ENCODE data around the gene EIF4A2.

DNA sequence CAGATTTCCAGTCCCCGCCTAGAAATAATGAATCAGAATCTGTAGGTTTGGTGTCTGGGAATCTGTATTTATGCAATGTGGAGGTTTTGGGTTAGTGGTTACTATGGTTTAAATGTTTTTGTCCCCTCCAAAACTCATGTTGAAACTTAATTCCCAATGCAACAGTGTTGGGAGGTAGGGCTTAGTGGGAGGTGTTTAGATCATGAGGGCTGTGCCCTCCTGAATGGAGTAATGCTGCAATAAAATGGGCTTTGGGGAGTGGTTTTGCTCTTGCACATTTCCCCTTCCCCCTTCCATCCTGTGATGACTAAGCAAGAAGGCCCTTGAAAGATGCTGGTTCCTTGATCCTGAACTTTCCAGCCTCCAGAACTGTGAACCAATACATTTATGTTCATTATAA, 32.1 kb downstream of the EIF4A2 start:
- TF ChIP-seq ELF4 (IDR thresholded peaks at IDR 0.05), result no peak
- TF ChIP-seq BHLHE40 (IDR thresholded peaks at IDR 0.05; ENCODE audit: borderline replicate concordance), result no peak
- no peak for TF ChIP-seq LEF1 (IDR thresholded peaks at IDR 0.05; ENCODE audit: borderline replicate concordance)
- no peak for TF ChIP-seq ARNT (IDR thresholded peaks at IDR 0.05)
- no peak for TF ChIP-seq SP1 (IDR thresholded peaks at IDR 0.05)
- TF ChIP-seq TARDBP (IDR thresholded peaks at IDR 0.05), result no peak
- no peak for TF ChIP-seq FOXM1 (IDR thresholded peaks at IDR 0.05; ENCODE audit: borderline replicate concordance)
- no peak for TF ChIP-seq FOXK2 (IDR thresholded peaks at IDR 0.05)
- no peak for TF ChIP-seq SUZ12 (IDR thresholded peaks at IDR 0.05)
- no peak for TF ChIP-seq HDGF (IDR thresholded peaks at IDR 0.05; ENCODE audit: borderline replicate concordance)
- TF ChIP-seq L3MBTL2 (conservative IDR thresholded peaks at IDR 0.05), result no peak
- no peak for TF ChIP-seq PKNOX1 (IDR thresholded peaks at IDR 0.05)
- no peak for TF ChIP-seq FOXA1 (IDR thresholded peaks at IDR 0.05)

Data from HEK293T (cell line).